Thoracic aorta (tissue), 2 donors: Measurements from ENCODE around the gene PXDN. TPM values are rescaled to one million over a fixed set of nuclear protein-coding genes. Genes with fewer than 3 reads are reported as not detected.

Experiments used
- ATAC-seq: fragments of 150-250 bp; one replicate; pipeline ENCODE4 v1.8.0; 2017; ENCODE audit warnings: low read depth; ENCODE audit not compliant: insufficient number of reproducible peaks, low FRiP score
- DNase-seq: peaks from one replicate; pipeline ENCODE4 v3.0.0-alpha.2; 2020; ENCODE audit warnings: low spot score
- H3K27ac ChIP-seq, 2 donors: fragments of 200-600 bp; sonication (generic); 1 replicate in 1 of 2; 2 replicates in 1 of 2; pipeline ENCODE4 v1.5.1; 2016; ENCODE audit warnings: mild to moderate bottlenecking in 2 of 2, moderate library complexity in 2 of 2
- H3K27me3 ChIP-seq: fragments of 200-600 bp; sonication (generic); replicated peaks from 2 replicates; pipeline ENCODE4 v1.6.0; 2016; ENCODE audit warnings: mild to moderate bottlenecking; ENCODE audit not compliant: insufficient read depth
- H3K36me3 ChIP-seq: fragments of 200-600 bp; sonication (generic); one replicate; pipeline ENCODE4 v1.5.1; 2016
- H3K4me1 ChIP-seq, 2 donors: fragments of 200-600 bp; sonication (generic); 1 replicate in 1 of 2; 2 replicates in 1 of 2; pipeline versions ENCODE4 v1.5.1 to v1.6.0; 2016; ENCODE audit warnings: low read depth in 2 of 2, mild to moderate bottlenecking in 1 of 2; ENCODE audit not compliant: control insufficient read depth in 1 of 2
- H3K4me3 ChIP-seq: fragments of 200-600 bp; sonication (generic); 2 replicates; pipeline ENCODE4 v1.5.1; 2016; ENCODE audit warnings: mild to moderate bottlenecking
- H3K9me3 ChIP-seq: fragments of 200-600 bp; sonication (generic); 2 replicates; pipeline ENCODE4 v1.5.1; 2016
- total RNA-seq, 2 donors: library from RNA; depleted of rRNA; stranded (reverse); fragments of >200 nt; gene quantifications; one replicate each; pipeline versions ENCODE4 v1.1.0 to v1.2.3, GENCODE V29; 2016
- TF ChIP-seq, protein P1 (sequence below): fragments of 200-600 bp; sonication (generic); IDR thresholded peaks from one replicate; pipeline ENCODE4 v1.5.1; 2019; ENCODE audit warnings: antibody characterized with exemption

Gene PXDN
- total RNA-seq, 2 donors from 2014 or later = 97.5 to 114 TPM

DNA sequence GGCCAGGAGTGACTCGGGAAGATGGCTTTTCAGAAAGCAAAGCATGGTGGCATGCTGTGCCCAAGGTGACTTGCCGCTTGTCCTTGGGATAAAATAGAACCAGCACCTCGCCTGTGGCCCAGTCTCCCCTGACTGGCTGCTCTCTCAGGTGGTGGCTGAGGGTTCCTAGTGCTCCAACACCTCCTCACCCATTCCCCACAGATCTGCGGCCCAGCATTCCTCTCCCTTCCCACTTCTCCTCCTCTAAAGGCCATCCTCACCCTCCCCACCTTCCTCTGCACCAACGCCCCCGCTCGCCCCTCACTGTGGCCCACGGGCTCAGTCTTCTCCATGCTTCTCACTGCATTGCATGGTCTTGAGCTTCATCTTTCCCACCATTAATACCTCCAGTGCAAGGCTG is 132.4 kb downstream of the PXDN start:
- TF ChIP-seq, protein P1, sequence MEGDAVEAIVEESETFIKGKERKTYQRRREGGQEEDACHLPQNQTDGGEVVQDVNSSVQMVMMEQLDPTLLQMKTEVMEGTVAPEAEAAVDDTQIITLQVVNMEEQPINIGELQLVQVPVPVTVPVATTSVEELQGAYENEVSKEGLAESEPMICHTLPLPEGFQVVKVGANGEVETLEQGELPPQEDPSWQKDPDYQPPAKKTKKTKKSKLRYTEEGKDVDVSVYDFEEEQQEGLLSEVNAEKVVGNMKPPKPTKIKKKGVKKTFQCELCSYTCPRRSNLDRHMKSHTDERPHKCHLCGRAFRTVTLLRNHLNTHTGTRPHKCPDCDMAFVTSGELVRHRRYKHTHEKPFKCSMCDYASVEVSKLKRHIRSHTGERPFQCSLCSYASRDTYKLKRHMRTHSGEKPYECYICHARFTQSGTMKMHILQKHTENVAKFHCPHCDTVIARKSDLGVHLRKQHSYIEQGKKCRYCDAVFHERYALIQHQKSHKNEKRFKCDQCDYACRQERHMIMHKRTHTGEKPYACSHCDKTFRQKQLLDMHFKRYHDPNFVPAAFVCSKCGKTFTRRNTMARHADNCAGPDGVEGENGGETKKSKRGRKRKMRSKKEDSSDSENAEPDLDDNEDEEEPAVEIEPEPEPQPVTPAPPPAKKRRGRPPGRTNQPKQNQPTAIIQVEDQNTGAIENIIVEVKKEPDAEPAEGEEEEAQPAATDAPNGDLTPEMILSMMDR = no peak
- no peak for DNase-seq

DNA sequence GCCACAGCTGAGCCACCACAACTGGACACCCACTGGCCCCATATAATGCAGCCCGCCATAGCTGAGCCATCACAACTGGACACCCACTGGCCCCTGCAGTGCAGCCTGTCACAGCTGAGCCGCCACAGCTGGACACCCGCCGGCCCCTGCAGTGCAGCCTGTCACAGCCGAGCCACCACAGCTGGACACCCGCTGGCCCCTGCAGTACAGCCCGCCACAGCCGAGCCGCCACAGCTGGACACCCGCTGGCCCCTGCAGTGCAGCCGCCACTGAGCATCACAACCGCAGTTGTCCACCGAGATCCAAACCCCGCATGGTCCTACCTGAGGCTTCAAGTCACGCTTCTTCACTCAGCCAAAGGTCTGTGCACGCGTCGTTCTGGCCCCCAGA is 134.2 kb downstream of the PXDN start:
- ATAC-seq (no peak), DNase-seq (no peak)
- TF ChIP-seq, protein P1 = no peak
- no peak overlapping the region for H3K4me3 ChIP-seq
- H3K36me3 ChIP-seq = no peaks in the 10 kb centered on the region
- H3K27ac ChIP-seq = no peak overlapping the region
- no peaks in the 10 kb centered on the region for H3K9me3 ChIP-seq
- H3K4me1 ChIP-seq = no peaks in the 10 kb centered on the region
- no peaks in the 10 kb centered on the region for H3K27me3 ChIP-seq

More for the DNA sequence above, 132.4 kb downstream of the PXDN start:
- H3K36me3 ChIP-seq = no peaks in the 10 kb centered on the region
- no peaks in the 10 kb centered on the region for H3K27me3 ChIP-seq
- H3K4me3 ChIP-seq = no peak overlapping the region
- ATAC-seq = no peak
- H3K27ac ChIP-seq = no peak overlapping the region
- no peaks in the 10 kb centered on the region for H3K9me3 ChIP-seq
- H3K4me1 ChIP-seq = no peaks in the 10 kb centered on the region

DNA sequence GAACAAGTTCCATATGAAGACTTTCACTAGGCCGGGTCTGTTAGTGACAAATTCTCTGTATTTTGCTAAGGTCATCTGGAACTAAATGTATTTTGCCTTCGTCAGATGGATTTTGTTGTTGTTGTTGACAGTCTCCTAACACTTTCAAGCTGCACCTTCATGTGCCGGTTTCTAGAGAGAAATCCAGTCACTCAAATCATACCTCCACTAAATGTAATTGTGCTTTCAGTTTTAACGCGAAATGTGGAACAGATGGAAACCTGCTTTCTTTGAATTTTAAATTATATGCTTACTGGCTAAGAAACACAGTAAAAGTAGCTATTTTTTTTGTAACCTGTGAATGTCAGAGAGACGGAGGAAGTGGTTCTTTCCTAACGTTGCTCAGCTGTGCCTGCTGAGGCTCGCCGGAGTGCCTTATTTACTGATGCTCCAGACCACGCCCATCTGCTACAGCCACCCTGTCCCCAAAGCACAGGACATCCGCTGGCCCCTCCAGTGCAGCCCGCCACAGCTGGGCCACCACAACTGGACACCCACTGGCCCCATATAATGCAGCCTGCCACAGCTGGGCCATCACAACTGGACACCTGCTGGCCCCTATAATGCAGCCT is 134.7 kb downstream of the PXDN start:
- no peaks in the 10 kb centered on the region for H3K36me3 ChIP-seq
- TF ChIP-seq, protein P1 = no peak
- DNase-seq (no peak), ATAC-seq (no peak)
- no peaks in the 10 kb centered on the region for H3K27me3 ChIP-seq
- no peak overlapping the region for H3K27ac ChIP-seq
- H3K9me3 ChIP-seq = no peaks in the 10 kb centered on the region
- H3K4me1 ChIP-seq = no peaks in the 10 kb centered on the region
- H3K4me3 ChIP-seq = no peak overlapping the region

DNA sequence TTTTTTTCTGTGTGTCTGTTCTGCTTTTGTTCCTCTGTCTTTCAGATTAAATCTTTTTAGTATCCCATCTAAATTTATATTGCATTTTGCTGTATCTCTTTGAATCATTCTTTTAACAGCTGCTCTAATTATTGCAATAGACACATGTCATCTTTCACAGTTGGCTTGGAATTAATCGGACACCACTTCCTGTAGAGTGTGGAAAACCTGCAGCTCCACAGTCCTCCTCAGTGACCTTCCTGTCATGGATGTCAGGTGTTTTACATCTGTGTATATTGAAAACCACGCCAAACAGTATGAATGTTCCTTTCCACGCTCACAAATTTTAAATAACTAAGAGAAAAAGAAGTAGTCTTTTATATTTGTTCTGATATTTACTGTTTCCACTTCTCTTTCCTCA is 135.3 kb downstream of the PXDN start:
- DNase-seq (no peak), ATAC-seq (no peak)
- Histone ChIP-seq H3K9me3 (no peaks in the 10 kb centered on the region), H3K27me3 (no peaks in the 10 kb centered on the region), H3K4me1 (no peaks in the 10 kb centered on the region), H3K4me3 (no peak overlapping the region), H3K27ac (no peak overlapping the region), H3K36me3 (no peaks in the 10 kb centered on the region)
- TF ChIP-seq, protein P1 = no peak

DNA sequence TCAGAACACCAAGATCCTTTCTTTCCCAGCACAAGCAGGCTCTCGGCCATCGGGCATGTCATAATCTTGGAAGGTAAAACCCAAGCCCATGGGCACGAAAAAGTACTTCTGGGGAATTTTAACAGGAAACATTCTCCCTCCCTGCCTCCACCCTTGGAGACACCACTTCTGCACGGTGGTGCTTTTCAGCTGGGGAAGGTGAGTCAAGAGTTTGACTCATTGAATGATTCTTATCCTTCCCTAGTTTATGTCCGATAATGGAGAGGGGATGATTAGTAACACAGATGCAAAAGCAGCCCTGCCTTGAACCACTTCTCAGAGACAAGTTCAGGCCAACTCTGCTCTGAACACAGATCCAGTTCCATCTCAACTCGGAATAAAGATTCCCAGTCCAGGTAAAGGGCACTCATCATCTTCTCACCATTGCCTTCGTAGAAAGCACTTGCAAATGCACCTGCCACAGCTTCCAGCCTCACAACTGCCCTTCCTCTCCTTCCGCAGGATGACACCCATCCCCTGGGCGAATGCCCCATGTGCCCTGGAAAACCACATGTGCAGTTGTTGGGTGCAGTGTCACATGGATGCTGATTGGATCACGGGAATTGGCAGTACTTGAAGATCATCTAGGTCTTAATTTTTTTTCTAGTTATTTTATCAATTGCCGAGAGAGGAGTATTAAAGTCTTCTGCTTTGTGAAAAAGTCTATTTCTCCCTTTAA is 136.2 kb downstream of the PXDN start:
- no peaks in the 10 kb centered on the region for H3K27me3 ChIP-seq
- TF ChIP-seq, protein P1 = no peak
- H3K9me3 ChIP-seq = no peaks in the 10 kb centered on the region
- ATAC-seq (no peak), DNase-seq (no peak)
- no peak overlapping the region for H3K27ac ChIP-seq
- no peaks in the 10 kb centered on the region for H3K4me1 ChIP-seq
- no peaks in the 10 kb centered on the region for H3K36me3 ChIP-seq
- H3K4me3 ChIP-seq = no peak overlapping the region
